NCI-H2196 treated with DMSO at 0.1 percent for 48 hours (cell line): ENCODE data around the gene LBR.
"Not testable (repeated sequence)": the region's sequence is repeated elsewhere in the genome, so short reads cannot be mapped to it uniquely, and the experiment has no call there.

Experiments
- DNase-seq: peaks from one replicate; lab custom pipeline; 2025; ENCODE audit not compliant: unreplicated experiment; lab: John Stamatoyannopoulos, UW

Gene LBR

GRCh38 chr1:225427235-225428067, at the start of gene LBR:
TSS of gene LBR (minus strand) at chr1:225428038. CDS start at chr1:225424075, 3,963 bp downstream.
- no peak for DNase-seq

- no peak for DNase-seq
Measured at GRCh38 chr1:225477296-225477911, 49.6 kb upstream of the LBR start.

GRCh38 chr1:225476538-225476988, 48.7 kb upstream of the LBR start:
- no peak for DNase-seq

GRCh38 chr1:225476100-225476511, 48.3 kb upstream of the LBR start:
- no peak for DNase-seq

- DNase-seq: peak; percentile 66
Measured at GRCh38 chr1:225474986-225475820, 47.4 kb upstream of the LBR start.

- no peak for DNase-seq
Measured at GRCh38 chr1:225474439-225474985, 46.7 kb upstream of the LBR start.

- not testable (repeated sequence) for DNase-seq
Measured at GRCh38 chr1:225473676-225474438, 46.0 kb upstream of the LBR start.

GRCh38 chr1:225473266-225473665, 45.4 kb upstream of the LBR start:
- DNase-seq: not testable (repeated sequence)

- no peak for DNase-seq
Measured at GRCh38 chr1:225471453-225472301, 43.8 kb upstream of the LBR start.

- DNase-seq: no peak
Measured at GRCh38 chr1:225471109-225471452, 43.2 kb upstream of the LBR start.

- no peak for DNase-seq
Measured at GRCh38 chr1:225470211-225471108, 42.6 kb upstream of the LBR start.

GRCh38 chr1:225469051-225469450, 41.2 kb upstream of the LBR start:
- no peak for DNase-seq

GRCh38 chr1:225468270-225469020, 40.6 kb upstream of the LBR start:
- no peak for DNase-seq

GRCh38 chr1:225467193-225468020, 39.6 kb upstream of the LBR start:
- DNase-seq: no peak

GRCh38 chr1:225466848-225467192, 39.0 kb upstream of the LBR start:
- no peak for DNase-seq

GRCh38 chr1:225465793-225466517, 38.1 kb upstream of the LBR start:
- no peak for DNase-seq
